ENCODE results near the gene YIPF1.

The YIPF1 gene

DNA sequence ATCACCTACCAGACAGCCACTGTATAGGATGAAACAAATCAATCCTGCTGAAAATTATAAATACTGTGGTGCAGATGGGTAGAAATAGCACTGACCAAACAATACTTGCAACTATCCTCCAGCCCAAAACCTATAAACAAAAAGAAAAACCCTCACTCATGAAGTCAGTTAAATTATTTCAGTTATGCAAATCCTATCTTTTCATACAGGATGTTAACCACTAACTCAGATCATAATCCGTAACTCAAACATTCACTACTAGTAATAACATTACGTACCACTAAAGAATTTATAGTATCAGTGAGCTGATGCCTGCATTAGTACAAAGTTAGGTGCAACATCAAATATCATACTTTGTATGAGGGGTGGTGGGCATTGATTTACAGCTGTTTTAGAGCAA is 54.1 kb downstream of the YIPF1 start:
- TF ChIP-seq CTCF (IDR thresholded peaks at IDR 0.05; ENCODE audit: low read depth, low read length, missing control alignments), result no peak
- no peak for DNase-seq (ENCODE audit: low read depth)
- in situ Hi-C loops (cut with HindIII; ENCODE audit: low sequenced_read_pairs), result no loop called here
- no peak overlapping the region for H3K4me3 ChIP-seq (ENCODE audit: low read depth, low read length)

- H3K4me3 ChIP-seq (ENCODE audit: low read depth, low read length), result no peak overlapping the region
- TF ChIP-seq CTCF (IDR thresholded peaks at IDR 0.05; ENCODE audit: low read depth, low read length, missing control alignments), result no peak
- in situ Hi-C loops (cut with HindIII; ENCODE audit: low sequenced_read_pairs), result no loop called here
- DNase-seq (ENCODE audit: low read depth), result no peak
Measured at GRCh38 chr1:53834776-53835175, 54.8 kb downstream of the YIPF1 start.

DNA sequence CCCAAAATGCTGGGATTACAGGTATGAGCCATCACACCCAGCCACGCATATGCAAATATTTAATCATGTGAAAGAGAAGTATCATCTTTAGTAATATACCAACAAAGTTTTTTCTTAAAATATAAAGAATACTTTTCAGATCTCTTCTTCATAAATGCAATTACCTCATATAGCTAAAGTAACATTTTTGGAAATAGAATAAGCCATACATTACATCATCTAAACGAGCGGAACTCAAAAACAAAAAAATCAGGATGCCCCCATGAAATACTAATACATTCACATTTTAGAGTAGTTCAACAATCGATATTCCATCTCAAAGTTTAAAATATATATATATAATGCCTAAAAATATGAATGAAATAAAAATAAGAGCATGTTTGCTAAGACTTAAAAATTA is 56.2 kb downstream of the YIPF1 start:
- no peak for DNase-seq (ENCODE audit: low read depth)
- in situ Hi-C loops (cut with HindIII; ENCODE audit: low sequenced_read_pairs), result no loop called here
- TF ChIP-seq CTCF (IDR thresholded peaks at IDR 0.05; ENCODE audit: low read depth, low read length, missing control alignments), result no peak
- no peak overlapping the region for H3K4me3 ChIP-seq (ENCODE audit: low read depth, low read length)

GRCh38 chr1:53826367-53826766 is 63.2 kb downstream of the YIPF1 start:
- in situ Hi-C loops (cut with HindIII; ENCODE audit: low sequenced_read_pairs), result no loop called here
- H3K4me3 ChIP-seq (ENCODE audit: low read depth, low read length), result no peak overlapping the region
- peak; percentile 19 for DNase-seq (ENCODE audit: low read depth)
- TF ChIP-seq CTCF (IDR thresholded peaks at IDR 0.05; ENCODE audit: low read depth, low read length, missing control alignments), result peak; percentile 44

DNA sequence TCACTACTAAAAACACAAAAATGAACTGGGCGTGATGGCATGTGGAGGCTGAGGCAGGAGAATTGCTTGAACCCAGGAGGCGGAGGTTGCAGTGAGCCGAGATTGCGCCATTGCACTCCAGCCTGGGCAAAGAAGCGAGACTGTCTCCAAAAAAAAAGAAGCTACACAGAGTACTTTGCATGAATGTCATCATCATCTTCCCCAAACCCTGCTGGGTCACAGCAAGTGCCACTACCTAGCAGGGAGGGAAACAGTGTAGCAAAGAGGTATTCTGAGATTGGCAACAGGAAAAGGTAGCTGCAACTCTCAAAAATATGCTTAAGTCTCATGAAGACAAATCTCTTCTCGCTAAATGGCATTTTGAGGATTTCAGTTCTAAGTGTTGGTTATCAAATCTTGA is 64.3 kb downstream of the YIPF1 start:
- TF ChIP-seq CTCF (IDR thresholded peaks at IDR 0.05; ENCODE audit: low read depth, low read length, missing control alignments), result no peak
- DNase-seq (ENCODE audit: low read depth), result no peak
- in situ Hi-C loops (cut with HindIII; ENCODE audit: low sequenced_read_pairs), result no loop called here
- H3K4me3 ChIP-seq (ENCODE audit: low read depth, low read length), result no peak overlapping the region

DNA sequence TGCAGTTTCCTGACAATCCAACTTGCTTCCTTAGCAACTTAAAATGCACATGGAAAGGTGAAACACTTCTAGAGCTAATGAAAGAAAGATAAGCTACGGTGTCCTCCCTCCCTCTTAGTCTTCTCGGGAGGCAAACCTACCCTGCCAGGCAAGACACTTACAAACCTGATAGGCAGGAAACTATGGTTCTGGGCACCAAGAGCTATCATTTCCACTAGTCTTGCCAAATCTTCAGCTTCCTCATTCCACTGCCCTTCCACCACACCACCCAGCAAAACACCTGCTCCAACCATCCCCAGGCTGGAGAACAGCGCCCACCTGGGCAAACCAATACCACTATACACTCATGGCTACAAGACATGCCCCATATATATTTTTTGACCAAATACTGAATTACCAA is 66.7 kb downstream of the YIPF1 start:
- H3K4me3 ChIP-seq (ENCODE audit: low read depth, low read length), result no peak overlapping the region
- TF ChIP-seq CTCF (IDR thresholded peaks at IDR 0.05; ENCODE audit: low read depth, low read length, missing control alignments), result no peak
- no peak for DNase-seq (ENCODE audit: low read depth)
- in situ Hi-C loops (cut with HindIII; ENCODE audit: low sequenced_read_pairs), result no loop called here

- H3K4me3 ChIP-seq (ENCODE audit: low read depth, low read length), result no peak overlapping the region
- peak; percentile 11 for TF ChIP-seq CTCF (IDR thresholded peaks at IDR 0.05; ENCODE audit: low read depth, low read length, missing control alignments)
- DNase-seq (ENCODE audit: low read depth), result no peak
- in situ Hi-C loops (cut with HindIII; ENCODE audit: low sequenced_read_pairs), result no loop called here
Measured at GRCh38 chr1:53821380-53821779, 68.2 kb downstream of the YIPF1 start.

Measured in astrocyte of the cerebellum (primary cell).